ENCODE results near the gene GPR87. TPM values are rescaled to one million over a fixed set of nuclear protein-coding genes. Genes with fewer than 3 reads are reported as not detected.

GPR87 gene, protein sequence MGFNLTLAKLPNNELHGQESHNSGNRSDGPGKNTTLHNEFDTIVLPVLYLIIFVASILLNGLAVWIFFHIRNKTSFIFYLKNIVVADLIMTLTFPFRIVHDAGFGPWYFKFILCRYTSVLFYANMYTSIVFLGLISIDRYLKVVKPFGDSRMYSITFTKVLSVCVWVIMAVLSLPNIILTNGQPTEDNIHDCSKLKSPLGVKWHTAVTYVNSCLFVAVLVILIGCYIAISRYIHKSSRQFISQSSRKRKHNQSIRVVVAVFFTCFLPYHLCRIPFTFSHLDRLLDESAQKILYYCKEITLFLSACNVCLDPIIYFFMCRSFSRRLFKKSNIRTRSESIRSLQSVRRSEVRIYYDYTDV
- polyA plus RNA-seq = under 1 TPM in 1 of 3 donors, not detected in 2; 0.04 TPM

DNA sequence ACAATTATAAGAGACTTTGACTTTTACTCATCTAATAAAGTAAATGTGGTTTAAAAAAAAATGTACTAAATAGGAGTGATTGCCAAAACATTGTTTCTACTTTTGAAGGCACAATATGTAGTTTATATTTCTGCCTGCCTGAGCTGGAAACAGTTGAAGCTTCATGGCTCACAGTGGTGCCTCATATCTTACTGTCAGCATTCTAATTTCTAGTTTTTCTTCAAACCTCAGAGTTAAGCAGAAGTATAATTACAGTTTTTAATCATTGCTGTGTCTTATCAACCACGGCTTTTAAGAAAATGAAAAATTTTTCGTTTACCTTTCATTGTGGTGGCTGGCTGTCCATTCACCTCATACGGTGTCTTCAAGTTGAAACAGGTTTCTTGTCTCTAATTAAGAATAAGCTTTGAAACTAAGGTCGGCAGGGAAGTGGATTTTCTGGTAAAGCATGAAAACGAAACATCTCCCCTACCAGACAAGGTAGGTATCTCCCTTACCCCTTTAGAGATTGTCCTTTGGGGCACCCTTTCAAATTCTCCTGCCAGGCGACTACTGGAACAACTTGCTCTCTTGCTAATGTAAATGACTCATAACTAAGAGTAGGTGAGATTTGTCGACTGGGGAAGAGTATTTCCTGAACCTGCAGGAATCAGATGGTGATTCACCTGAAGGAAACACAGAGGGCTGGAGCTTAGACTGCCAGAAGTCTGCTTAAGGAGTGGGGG is at the start of gene GPR87:
Gene GPR87, minus strand, starts transcription at position 554 of the 725 bp plus-strand sequence. CDS start 16,720 bp downstream, outside the sequence.
- WGBS, 3 donors = 69 to 79% (median 71%) methylated on average over 7 of the region's 7 CpGs
- no peak within 1 kb of the TSS for H3K27ac ChIP-seq (ENCODE audit: low read depth, low read length)

DNA sequence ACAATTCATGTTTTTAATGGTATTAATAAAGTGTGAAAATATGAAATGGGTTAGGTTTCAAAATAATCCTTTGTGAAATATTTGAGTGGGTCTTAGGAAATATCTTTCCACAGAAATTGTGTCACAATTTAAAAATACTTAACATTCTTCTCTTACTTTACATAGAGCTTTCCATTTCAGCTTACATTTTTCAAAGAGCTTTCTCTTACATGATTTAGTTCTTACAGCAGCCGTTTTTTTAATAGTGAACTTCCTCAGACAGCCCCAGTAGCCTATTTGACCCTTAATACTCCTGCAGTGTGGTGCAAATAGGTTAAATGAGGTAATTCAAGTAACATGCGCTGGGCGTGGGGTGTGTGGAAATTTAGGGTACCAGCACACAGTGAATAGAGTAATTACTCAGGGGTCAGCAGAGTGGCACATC is 46.1 kb upstream of the GPR87 start:
- WGBS, 3 donors = 33 to 63% (median 48%) methylated on average over 3 of the region's 3 CpGs
- no peak overlapping the region for H3K27ac ChIP-seq (ENCODE audit: low read depth, low read length)

DNA sequence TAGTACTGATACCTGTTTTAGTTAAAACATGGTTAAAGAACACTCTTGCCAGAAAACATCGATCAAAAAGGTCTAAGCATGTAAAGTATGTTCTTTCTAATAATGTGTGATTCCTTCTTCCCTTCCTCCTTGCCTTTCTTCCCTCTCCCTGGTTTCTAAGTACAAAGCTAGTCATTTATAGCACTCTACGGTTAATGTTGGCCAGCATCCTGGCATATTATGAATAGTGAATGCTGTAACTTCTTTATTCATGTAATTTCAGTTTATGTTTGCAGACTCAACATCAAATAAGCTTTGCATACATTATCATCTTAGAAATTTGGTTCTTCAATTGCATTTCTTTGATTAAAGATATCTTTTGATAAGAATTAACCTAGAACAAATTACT is 40.8 kb upstream of the GPR87 start:
- no peak overlapping the region for H3K27ac ChIP-seq (ENCODE audit: low read depth, low read length)
- WGBS, 3 donors = 65 to 83% (median 71%) methylated on average over 2 of the region's 2 CpGs

DNA sequence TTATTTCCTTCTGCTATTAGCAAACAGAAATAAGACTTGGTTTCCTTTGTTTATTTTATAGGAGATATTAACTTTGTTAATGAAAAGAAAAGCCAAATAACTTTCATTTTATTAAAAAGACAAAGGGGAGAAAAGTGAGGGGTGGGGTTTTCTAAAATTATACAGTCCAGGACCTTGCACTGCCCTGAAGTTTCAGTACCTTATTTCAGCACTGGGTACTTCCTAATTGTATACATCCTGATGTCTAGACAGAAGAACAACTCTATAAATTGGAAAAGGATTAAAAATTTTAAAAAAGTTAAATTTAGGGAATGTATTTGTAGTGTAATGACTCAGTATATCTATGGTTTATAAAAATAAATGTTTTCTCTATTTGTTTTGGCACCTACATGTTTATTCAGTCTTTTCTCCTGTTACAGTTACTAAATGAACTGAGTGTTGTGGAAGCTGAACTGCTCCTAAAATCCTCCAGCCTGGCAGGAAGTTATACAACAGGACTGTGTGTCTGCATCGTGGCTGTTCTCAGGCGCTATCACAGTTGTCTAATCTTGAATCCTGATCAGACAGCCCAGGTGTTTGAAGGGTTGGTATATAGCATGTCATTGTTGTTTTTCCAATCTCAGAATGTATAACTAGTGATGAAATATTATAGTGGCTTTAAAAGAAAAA is 40.3 kb upstream of the GPR87 start:
- H3K27ac ChIP-seq (ENCODE audit: low read depth, low read length) = no peak overlapping the region
- WGBS, 3 donors = 29 to 48% (median 41%) methylated on average over 2 of the region's 2 CpGs

DNA sequence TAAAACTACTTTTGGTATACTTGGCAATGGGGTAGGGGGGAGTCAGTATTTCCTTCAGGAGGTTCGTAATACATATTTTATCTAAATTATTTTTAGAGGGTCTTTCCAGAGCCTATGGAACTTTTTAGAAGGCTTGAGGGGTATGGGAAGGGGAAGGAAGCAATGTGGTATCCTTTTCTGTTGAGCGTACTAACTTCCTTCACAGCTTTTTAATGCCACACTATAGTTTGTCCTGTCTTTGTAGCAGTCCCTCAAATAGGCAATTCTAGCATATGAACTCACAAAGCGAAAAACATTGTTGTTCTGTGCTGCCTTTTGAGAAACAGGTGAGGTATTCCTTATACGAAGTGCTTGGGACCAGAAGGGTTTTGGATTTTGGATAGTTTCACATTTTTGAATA is 35.0 kb upstream of the GPR87 start:
- no peak overlapping the region for H3K27ac ChIP-seq (ENCODE audit: low read depth, low read length)
- 62 to 83% (median 73%) methylated on average over 4 of the region's 4 CpGs for WGBS, 3 donors

DNA sequence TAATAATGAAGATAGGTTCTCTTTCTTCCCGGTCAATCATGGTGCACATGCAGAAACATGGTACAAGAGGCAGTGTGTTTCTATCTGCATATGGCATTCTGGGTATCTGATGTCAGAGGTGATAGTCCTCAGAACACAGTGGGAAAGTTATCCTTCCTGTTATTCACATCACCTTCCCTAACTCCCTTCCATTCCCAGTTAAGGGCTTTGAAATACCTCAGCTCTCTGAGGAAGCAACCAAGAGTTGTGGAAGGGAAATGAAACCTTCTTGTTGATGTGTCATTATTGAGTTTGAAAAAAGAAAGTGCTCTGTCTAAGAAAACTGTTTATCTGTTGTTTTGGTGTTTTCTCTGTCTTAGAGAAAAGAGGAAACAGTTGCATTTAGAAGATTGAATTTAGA is 34.6 kb upstream of the GPR87 start:
- H3K27ac ChIP-seq (ENCODE audit: low read depth, low read length) = no peak overlapping the region
- WGBS, 3 donors = 92 to 100% (median 97%) methylated on average over 1 of the region's 1 CpG

DNA sequence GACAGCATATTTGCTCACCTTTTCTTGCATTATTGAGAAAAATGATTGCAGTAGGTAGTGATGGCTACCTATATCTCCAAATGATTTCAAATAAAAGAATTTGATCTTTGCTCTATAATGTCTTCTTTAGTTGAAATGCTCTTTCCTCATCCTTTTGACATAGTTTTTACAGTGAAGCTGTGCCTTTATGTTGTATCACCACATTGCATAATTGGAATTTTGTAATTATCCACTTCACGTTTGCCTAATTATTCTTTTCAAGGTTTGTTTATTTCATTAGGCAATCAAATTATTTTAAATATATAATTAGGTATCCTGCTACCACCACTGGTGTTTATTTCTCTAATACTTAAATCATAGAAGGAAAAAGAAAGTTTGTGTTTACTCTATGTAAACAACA is 34.0 kb upstream of the GPR87 start:
- H3K27ac ChIP-seq (ENCODE audit: low read depth, low read length) = no peak overlapping the region
- 39 to 64% (median 55%) methylated on average over 1 of the region's 1 CpG for WGBS, 3 donors

DNA sequence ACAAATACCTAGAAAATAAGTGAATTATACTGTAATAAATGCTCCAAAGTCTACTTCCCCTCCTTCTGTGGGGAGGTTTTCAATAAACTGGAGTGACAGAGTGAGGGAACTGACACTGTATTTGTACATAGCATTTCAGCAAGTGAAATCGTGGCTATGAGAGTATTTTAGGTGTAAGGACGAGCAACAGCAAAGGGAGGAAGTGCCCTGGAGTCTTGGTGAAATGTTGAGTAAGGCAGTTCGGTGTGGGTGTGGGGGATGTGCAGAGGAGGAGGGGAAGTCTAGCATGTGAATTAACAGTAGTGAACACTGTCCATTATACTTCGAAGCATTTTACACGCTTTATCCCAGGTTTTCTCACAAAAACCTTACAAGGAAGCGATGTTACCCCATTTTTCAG is 30.8 kb upstream of the GPR87 start:
- no peak overlapping the region for H3K27ac ChIP-seq (ENCODE audit: low read depth, low read length)
- WGBS, 3 donors = 45 to 72% (median 54%) methylated on average over 6 of the region's 6 CpGs

DNA sequence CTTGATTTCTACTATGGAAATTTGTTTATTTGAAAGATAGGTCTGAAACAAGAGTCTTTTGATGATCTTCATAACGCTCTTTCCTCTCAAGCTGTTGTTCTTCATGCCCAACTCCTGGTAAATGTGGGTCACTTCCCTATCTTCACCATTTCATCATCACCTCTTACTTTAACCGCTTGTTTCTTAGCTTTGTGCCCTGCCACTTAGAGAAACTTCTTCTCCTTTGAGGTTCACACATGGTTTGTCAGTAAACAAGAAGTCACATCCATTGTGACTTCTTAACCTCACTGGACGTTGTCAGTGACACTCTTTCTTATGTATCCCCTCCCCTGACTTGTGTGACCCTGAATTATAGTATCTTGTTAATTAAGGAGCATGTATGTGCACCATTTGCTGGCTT is 29.7 kb upstream of the GPR87 start:
- H3K27ac ChIP-seq (ENCODE audit: low read depth, low read length) = peak overlapping the region; percentile 54
- WGBS, 3 donors = 36 to 71% (median 52%) methylated on average over 3 of the region's 3 CpGs

DNA sequence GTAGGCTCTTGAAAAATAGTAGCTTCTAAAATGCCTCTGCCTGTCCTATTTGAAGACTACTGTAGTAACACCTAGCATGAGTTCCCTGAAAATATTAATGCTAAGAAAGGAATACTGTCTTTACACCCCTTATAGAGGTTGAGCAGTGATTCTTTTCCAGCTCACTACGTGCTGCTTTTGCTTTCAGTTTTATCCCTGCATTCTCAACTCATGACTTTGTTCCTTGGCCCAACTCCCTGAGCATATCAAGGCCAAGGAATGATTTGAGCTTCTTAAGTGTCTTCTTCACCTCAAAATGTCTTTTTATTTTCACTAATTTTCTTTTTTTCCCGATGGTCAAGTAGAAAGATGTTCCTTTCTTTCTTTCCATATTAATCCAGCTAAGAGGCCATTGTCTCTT is 29.2 kb upstream of the GPR87 start:
- WGBS, 3 donors = 24 to 68% (median 30%) methylated on average over 2 of the region's 2 CpGs
- no peak overlapping the region for H3K27ac ChIP-seq (ENCODE audit: low read depth, low read length)

DNA sequence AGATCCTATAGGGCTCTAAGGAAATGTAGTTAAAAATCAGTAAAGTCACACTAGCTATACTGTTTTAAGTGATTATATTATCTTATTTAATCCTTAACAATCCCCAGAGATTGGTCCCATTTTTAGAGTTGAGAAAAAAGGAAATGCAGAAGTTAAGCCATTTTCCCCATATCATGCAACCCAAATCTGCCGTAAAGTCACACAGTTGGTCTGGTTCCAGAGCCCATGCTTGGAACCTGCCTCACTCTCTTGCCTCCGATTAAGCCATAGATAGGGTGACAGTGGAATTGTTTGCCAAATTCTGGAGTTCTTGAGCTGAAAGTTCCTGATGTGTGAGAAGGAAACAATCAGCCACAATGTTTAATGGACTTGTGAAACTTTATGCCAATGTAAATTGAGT is 15.1 kb upstream of the GPR87 start:
- no peak overlapping the region for H3K27ac ChIP-seq (ENCODE audit: low read depth, low read length)
- 36 to 56% (median 45%) methylated on average over 2 of the region's 2 CpGs for WGBS, 3 donors

DNA sequence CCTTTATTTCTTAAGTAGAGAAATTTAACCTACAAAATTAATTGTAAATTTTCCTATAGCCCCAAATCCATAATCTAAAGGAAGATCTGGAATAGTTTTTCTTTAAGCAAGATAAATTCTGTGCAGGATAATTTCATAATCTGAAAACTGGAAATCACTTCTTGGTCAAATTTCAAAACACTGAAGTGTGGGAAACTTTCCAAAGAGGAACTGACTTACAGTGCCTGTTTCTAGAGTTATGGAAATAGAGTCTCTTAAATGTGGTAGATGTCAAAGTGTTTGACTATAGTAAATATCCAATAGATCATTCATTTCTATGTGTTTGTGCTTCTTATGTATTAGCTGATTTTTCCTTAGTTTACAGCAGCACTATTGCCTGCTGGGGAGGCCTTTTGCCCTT is 14.3 kb upstream of the GPR87 start:
- no peak overlapping the region for H3K27ac ChIP-seq (ENCODE audit: low read depth, low read length)

DNA sequence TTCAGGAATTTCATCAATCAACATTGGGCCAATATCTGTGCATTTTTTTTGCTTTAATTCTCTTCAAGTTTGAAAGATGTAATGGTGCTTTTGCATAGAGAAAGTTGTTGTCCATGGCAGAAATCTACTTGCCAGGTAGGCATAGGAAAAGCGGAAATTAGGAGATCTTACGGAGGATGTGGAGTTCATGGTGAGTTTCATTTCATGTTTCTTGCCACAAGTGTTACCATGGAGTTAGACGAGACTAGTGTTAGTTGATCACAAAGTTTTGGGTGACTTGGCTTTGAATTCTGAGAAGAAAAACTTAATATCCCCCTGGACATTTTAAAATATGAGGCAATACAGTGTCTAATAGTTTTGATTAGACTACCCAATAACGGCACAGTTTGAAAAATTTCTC is 13.8 kb upstream of the GPR87 start:
- 53 to 79% (median 67%) methylated on average over 4 of the region's 4 CpGs for WGBS, 3 donors
- no peak overlapping the region for H3K27ac ChIP-seq (ENCODE audit: low read depth, low read length)

DNA sequence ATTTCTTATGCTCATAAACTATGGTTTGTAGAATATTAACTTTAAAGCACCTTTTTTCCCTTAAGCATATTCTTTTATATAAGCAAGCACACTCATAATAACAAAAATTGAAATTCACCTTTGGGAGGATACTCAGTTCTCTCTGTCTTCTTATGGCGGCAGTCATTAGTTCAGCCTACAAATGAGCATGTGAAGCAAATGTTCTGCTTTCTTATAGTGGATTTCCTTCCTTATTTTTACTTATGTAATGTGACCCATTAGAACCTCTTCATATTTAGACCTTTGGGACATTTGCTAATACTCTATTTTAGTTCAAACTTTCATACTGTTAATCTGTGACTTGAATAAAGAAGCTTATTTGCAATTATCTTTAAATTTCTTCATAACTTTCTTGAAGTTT is 12.7 kb upstream of the GPR87 start, which contains the start of gene P2RY13:
Gene P2RY13, minus strand, starts transcription at position 187 of the 400 bp plus-strand sequence. Its CDS starts 21 bp downstream, at position 166.
- H3K27ac ChIP-seq (ENCODE audit: low read depth, low read length) = no peak within 1 kb of the TSS
- 62 to 92% (median 68%) methylated on average over 1 of the region's 1 CpG for WGBS, 3 donors

DNA sequence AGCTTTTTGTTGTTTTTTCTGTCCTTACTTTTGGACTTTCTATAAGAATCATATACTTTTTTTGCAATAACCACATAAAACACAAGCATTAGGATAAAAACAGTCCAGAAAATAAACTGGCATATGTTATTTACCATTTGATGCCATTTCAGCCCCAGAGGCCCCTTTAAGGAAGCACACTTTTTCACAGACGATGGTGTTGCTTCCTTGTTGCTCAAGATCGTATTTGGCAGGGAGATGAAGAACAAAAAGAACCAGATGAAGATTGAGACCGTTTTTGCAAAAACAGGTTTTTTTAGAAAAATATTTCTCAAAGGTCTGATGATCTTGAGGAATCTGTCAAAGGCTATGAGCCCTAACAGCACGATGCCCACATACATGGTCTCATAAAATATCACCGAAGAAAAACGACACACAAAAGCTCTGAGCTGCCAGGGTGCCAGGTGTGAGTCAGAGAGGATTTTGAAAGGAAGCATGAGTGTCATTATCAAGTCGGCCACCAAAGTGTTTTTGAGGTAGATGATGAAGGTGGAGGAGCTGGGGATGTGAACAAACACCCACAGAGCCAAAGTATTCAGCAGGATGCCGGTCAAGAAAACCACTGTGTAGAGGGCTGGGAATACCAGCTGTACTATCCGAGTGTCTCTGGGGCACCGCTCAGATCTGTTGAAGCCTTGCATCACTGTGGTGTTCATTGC is 11.8 kb upstream of the GPR87 start:
- WGBS, 3 donors = 29 to 60% (median 31%) methylated on average over 10 of the region's 10 CpGs
- no peak overlapping the region for H3K27ac ChIP-seq (ENCODE audit: low read depth, low read length)

DNA sequence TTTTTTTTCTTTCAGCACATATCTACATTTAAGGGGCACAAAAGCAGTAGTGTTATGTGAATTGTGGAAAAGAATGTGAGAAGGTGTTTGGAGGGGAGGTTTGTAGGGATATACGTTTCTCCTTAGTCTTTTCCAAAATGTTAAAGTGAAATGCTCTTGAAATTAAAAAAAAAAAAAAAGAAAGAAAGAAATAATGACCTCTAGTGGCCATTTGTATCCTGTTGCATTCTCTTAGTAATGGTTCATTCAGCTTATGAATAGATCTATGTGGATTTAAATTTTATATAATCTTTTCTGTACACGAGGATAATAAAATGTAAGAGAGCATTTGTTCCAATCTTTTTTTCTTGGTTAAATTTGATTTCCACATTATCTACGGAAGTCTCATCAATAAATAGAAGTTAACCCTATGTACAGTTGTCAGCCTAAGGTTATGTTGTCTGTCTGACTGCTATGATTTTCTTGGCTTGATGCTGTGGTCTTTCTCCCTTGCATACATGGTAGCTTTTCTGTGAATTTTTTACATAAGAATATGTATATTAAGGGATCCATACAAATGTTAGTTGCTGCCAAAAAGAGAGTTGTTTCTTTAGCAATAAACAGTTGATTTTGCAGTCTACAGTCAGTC is 11.1 kb upstream of the GPR87 start:
- H3K27ac ChIP-seq (ENCODE audit: low read depth, low read length) = no peak overlapping the region
- WGBS, 3 donors = 8 to 18% (median 9%) methylated on average over 3 of the region's 3 CpGs

DNA sequence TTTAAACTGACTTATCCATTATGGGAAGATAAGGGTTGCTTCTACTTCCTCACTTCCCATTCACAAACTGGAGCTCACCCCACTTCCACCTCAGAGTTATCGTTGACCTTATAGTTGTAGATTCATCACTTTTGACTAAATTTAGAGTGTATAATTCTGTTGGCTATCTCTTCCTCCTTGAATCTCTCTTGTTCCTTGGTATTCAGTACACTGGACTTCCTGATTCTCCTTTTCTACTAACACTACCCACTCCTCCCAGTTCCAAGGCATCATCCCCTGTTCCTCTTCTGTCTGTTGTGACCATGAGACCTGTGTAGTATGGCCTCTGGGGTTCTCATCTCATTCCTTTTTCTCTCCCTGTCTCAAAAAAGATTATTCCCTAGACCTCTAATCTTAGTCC is 5.9 kb upstream of the GPR87 start:
- 65 to 100% (median 73%) methylated on average over 1 of the region's 1 CpG for WGBS, 3 donors
- H3K27ac ChIP-seq (ENCODE audit: low read depth, low read length) = no peak overlapping the region

DNA sequence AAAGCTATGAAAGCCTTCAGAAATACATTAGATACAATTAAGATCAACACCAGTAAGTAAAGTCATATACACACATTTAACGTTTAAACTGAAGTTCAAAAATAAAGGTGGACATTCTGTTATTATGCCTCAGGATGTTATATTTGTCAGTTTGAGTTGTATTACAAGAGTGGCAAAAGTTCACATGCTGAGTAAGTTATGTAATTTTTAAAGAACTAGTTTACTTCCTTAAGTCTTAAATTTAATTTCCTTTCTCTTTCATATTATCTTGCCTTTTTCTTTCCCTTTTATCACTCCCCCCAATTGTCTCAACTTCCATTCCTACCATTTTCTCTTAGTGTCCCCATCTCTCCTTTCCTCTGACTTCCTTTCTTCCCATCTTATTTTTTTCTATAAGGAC is 4.9 kb upstream of the GPR87 start:
- WGBS, 3 donors = 23 to 64% (median 46%) methylated on average over 1 of the region's 1 CpG
- H3K27ac ChIP-seq (ENCODE audit: low read depth, low read length) = no peak overlapping the region

All from adipose tissue (tissue), 3 donors.